CD4-positive, alpha-beta memory T cell (primary cell): Measurements from ENCODE around the gene GALNTL6. TPM values are rescaled to one million over a fixed set of nuclear protein-coding genes. Genes with fewer than 3 reads are reported as not detected.

Experiments
- CTCF ChIA-PET: fragments of 350-600 bp; sonication (Branson Sonifier 250); formaldehyde crosslinking; loops from one replicate; lab custom pipeline; 2021; ENCODE audit warnings: inconsistent platforms; ENCODE audit not compliant: partially characterized antibody; lab: Charles Lee
- POLR2A ChIA-PET: fragments of 350-600 bp; sonication (Branson Sonifier 250); formaldehyde crosslinking; loops from one replicate; lab custom pipeline; 2021; ENCODE audit not compliant: partially characterized antibody; lab: Charles Lee
- DNase-seq, 5 donors: peaks; one replicate each; pipeline versions ENCODE4 v3.0.0 to v3.0.0-alpha.2; 2020 to 2022; ENCODE audit warnings: mixed read lengths in 1 of 5
- H3K27ac ChIP-seq: one replicate; pipeline ENCODE4 v1.7.0; 2013; ENCODE audit warnings: low read depth, low read length
- H3K27me3 ChIP-seq: 2 replicates; pipeline ENCODE4 v1.7.0; 2013; ENCODE audit warnings: mild to moderate bottlenecking, low read length, moderate library complexity; ENCODE audit not compliant: insufficient read depth
- H3K36me3 ChIP-seq: 2 replicates; pipeline ENCODE4 v1.7.0; 2013; ENCODE audit warnings: mild to moderate bottlenecking, low read length, moderate library complexity; ENCODE audit not compliant: insufficient read depth
- H3K4me1 ChIP-seq: 2 replicates; pipeline ENCODE4 v1.7.0; 2013; ENCODE audit warnings: mild to moderate bottlenecking, low read length, moderate library complexity; ENCODE audit not compliant: insufficient read depth
- H3K4me3 ChIP-seq, 2 donors: one replicate each; pipeline ENCODE4 v1.7.0; 2013; ENCODE audit warnings: low read length in 2 of 2, mild to moderate bottlenecking in 1 of 2
- H3K9me3 ChIP-seq, 2 donors: one replicate each; pipeline ENCODE4 v1.7.0; 2013; ENCODE audit warnings: low read length in 2 of 2, control low read depth in 1 of 2; ENCODE audit not compliant: control insufficient read depth in 1 of 2
- H3K27ac Mint-ChIP-seq, 7 donors: one replicate each; pipeline ENCODE4 v1.8.0; 2020 to 2021; ENCODE audit warnings: mixed read lengths in 7 of 7, mild to moderate bottlenecking in 6 of 7, inconsistent platforms in 3 of 7, moderate library complexity in 3 of 7
- H3K27me3 Mint-ChIP-seq, 2 donors: one replicate each; pipeline ENCODE4 v1.8.0; 2020 to 2021; ENCODE audit warnings: mixed read lengths in 2 of 2
- H3K36me3 Mint-ChIP-seq, 2 donors: one replicate each; pipeline ENCODE4 v1.8.0; 2020 to 2021; ENCODE audit warnings: mixed read lengths in 2 of 2, inconsistent platforms in 1 of 2, mild to moderate bottlenecking in 1 of 2
- H3K4me1 Mint-ChIP-seq, 4 donors: one replicate each; pipeline ENCODE4 v1.8.0; 2020 to 2021; ENCODE audit warnings: mixed read lengths in 4 of 4, mild to moderate bottlenecking in 1 of 4
- H3K4me3 Mint-ChIP-seq, 8 donors: one replicate each; pipeline ENCODE4 v1.8.0; 2020 to 2021; ENCODE audit warnings: mixed read lengths in 8 of 8, mild to moderate bottlenecking in 7 of 8, moderate library complexity in 6 of 8, inconsistent platforms in 3 of 8
- H3K9me3 Mint-ChIP-seq, 8 donors: one replicate each; pipeline ENCODE4 v1.8.0; 2020 to 2021; ENCODE audit warnings: mixed read lengths in 8 of 8, mild to moderate bottlenecking in 5 of 8, inconsistent platforms in 3 of 8, moderate library complexity in 1 of 8
- intact Hi-C: fragments of 100-400 bp; cut with micrococcal nuclease; formaldehyde crosslinking; loops from one replicate; pipeline ENCODE4 v1.15.1; 2023
- polyA plus RNA-seq, 2 donors: library from polyadenylated mRNA; unstranded; fragments of 300-500 nt; fragmentation: Illumina TruSeq; gene quantifications; one replicate each; pipeline ENCODE4 v1.2.3, GENCODE V29; 2021
- total RNA-seq, 2 experiments: library from RNA; stranded (reverse); gene quantifications; one replicate each; pipeline ENCODE4 v1.2.3, GENCODE V29; 2021

The GALNTL6 gene
- total and polyA plus RNA-seq, 4 experiments from 2014 or later: not detected

DNA sequence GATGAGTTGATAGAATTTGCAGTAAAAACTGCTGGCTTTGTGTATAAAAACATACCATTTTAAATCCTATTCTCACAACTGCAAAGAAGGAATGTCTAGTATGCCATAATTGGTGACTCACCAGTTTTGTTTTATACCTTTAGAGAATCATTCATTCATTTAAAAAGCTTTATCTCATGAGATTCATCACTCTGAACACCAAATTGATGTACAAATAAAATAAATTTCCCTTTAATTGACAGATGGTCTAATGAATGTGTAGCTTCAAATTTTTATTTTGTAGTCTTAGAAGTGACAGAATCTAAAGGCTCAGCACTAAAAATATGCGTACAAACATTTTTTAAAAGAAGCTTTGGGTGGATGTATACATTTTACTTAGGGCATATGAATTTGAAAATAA lies 492.5 kb downstream of the GALNTL6 start:
- H3K4me1 ChIP-seq: no peaks in the 10 kb centered on the region
- Mint-ChIP-seq H3K4me1 (no peaks in the 10 kb centered on the region), H3K9me3 (peaks cover 0 to 22% (median 8%) of the 10 kb centered on the region in 8 donors), H3K27ac (no peak overlapping the region), H3K36me3 (no peaks in the 10 kb centered on the region), H3K27me3 (no peaks in the 10 kb centered on the region), H3K4me3 (no peak overlapping the region)
- no peak overlapping the region for H3K4me3 ChIP-seq
- no peaks in the 10 kb centered on the region for H3K27me3 ChIP-seq
- no peak for DNase-seq
- H3K9me3 ChIP-seq: no peaks in the 10 kb centered on the region
- no peak overlapping the region for H3K27ac ChIP-seq
- POLR2A ChIA-PET: no interaction called here
- H3K36me3 ChIP-seq: no peaks in the 10 kb centered on the region
- CTCF ChIA-PET: no interaction called here
- intact Hi-C loops: no loop called here

- no peaks in the 10 kb centered on the region for H3K4me1 Mint-ChIP-seq
- no peak overlapping the region for H3K27ac Mint-ChIP-seq
- Histone ChIP-seq H3K9me3 (no peaks in the 10 kb centered on the region), H3K27me3 (no peaks in the 10 kb centered on the region), H3K4me3 (no peak overlapping the region), H3K4me1 (no peaks in the 10 kb centered on the region), H3K27ac (no peak overlapping the region), H3K36me3 (no peaks in the 10 kb centered on the region)
- peaks cover 0 to 19% (median 5%) of the 10 kb centered on the region in 8 donors for H3K9me3 Mint-ChIP-seq
- CTCF ChIA-PET: no interaction called here
- DNase-seq: no peak
- POLR2A ChIA-PET: no interaction called here
- intact Hi-C loops: no loop called here
- no peak overlapping the region for H3K4me3 Mint-ChIP-seq
- no peaks in the 10 kb centered on the region for H3K27me3 Mint-ChIP-seq
- H3K36me3 Mint-ChIP-seq: no peaks in the 10 kb centered on the region
Observed at GRCh38 chr4:172308078-172308477, 494.9 kb downstream of the GALNTL6 start.

DNA sequence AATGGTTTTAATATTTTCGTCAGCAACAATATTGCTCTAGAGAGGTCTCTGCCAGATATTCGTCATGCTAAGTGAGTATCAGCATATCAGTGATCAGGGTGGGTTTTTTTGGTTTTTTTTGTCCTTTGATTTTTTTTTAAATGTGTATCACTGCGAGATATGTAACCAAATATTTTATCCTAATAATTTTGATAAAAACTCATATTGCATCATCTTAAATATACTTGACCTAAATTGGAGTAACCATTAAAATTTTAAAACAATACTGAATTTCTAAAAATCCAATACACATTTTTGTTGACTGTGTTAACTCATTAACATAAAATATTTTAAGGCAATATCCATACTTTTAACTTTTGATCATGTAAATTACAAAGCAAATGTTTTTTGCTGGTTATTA lies 498.5 kb downstream of the GALNTL6 start:
- ChIA-PET POLR2A (no interaction called here), CTCF (no interaction called here)
- no peak overlapping the region for H3K27ac Mint-ChIP-seq

GRCh38 chr4:172323288-172323687 lies 510.1 kb downstream of the GALNTL6 start:
- ChIA-PET POLR2A (no interaction called here), CTCF (no interaction called here)
- H3K4me1 ChIP-seq: no peaks in the 10 kb centered on the region
- Mint-ChIP-seq H3K27ac (no peak overlapping the region), H3K9me3 (peaks cover 0 to 10% (median 3%) of the 10 kb centered on the region in 8 donors), H3K36me3 (no peaks in the 10 kb centered on the region), H3K4me3 (no peak overlapping the region), H3K4me1 (no peaks in the 10 kb centered on the region), H3K27me3 (no peaks in the 10 kb centered on the region)
- no peaks in the 10 kb centered on the region for H3K9me3 ChIP-seq
- H3K36me3 ChIP-seq: no peaks in the 10 kb centered on the region
- no peaks in the 10 kb centered on the region for H3K27me3 ChIP-seq
- no peak for DNase-seq
- no peak overlapping the region for H3K4me3 ChIP-seq
- no peak overlapping the region for H3K27ac ChIP-seq
- intact Hi-C loops: no loop called here

More for the DNA sequence above, 498.5 kb downstream of the GALNTL6 start:
- Histone ChIP-seq H3K9me3 (no peaks in the 10 kb centered on the region), H3K4me1 (no peaks in the 10 kb centered on the region), H3K36me3 (no peaks in the 10 kb centered on the region), H3K27ac (no peak overlapping the region), H3K4me3 (no peak overlapping the region), H3K27me3 (no peaks in the 10 kb centered on the region)
- no peaks in the 10 kb centered on the region for H3K36me3 Mint-ChIP-seq
- no peaks in the 10 kb centered on the region for H3K4me1 Mint-ChIP-seq
- H3K4me3 Mint-ChIP-seq: no peak overlapping the region
- intact Hi-C loops: no loop called here
- no peaks in the 10 kb centered on the region for H3K27me3 Mint-ChIP-seq
- DNase-seq: no peak
- H3K9me3 Mint-ChIP-seq: peaks cover 0 to 22% (median 1%) of the 10 kb centered on the region in 8 donors

GRCh38 chr4:172344308-172344938 lies 531.2 kb downstream of the GALNTL6 start:
- Histone ChIP-seq H3K4me3 (no peak overlapping the region), H3K9me3 (no peaks in the 10 kb centered on the region), H3K27me3 (no peaks in the 10 kb centered on the region), H3K4me1 (no peaks in the 10 kb centered on the region), H3K27ac (no peak overlapping the region), H3K36me3 (no peaks in the 10 kb centered on the region)
- POLR2A ChIA-PET: no interaction called here
- H3K4me3 Mint-ChIP-seq: no peak overlapping the region
- no peak overlapping the region for H3K27ac Mint-ChIP-seq
- no peaks in the 10 kb centered on the region for H3K4me1 Mint-ChIP-seq
- DNase-seq: no peak
- H3K27me3 Mint-ChIP-seq: no peaks in the 10 kb centered on the region
- H3K9me3 Mint-ChIP-seq: peaks cover 0 to 9% (median 7%) of the 10 kb centered on the region in 8 donors
- H3K36me3 Mint-ChIP-seq: no peaks in the 10 kb centered on the region
- CTCF ChIA-PET: no interaction called here
- intact Hi-C loops: no loop called here

- Mint-ChIP-seq H3K9me3 (peaks cover 0 to 5% (median 0%) of the 10 kb centered on the region in 8 donors), H3K27me3 (no peaks in the 10 kb centered on the region), H3K4me3 (no peak overlapping the region), H3K4me1 (no peaks in the 10 kb centered on the region), H3K36me3 (no peaks in the 10 kb centered on the region), H3K27ac (no peak overlapping the region)
- Histone ChIP-seq H3K4me3 (no peak overlapping the region), H3K27me3 (no peaks in the 10 kb centered on the region), H3K36me3 (no peaks in the 10 kb centered on the region), H3K9me3 (no peaks in the 10 kb centered on the region), H3K4me1 (no peaks in the 10 kb centered on the region), H3K27ac (no peak overlapping the region)
- POLR2A ChIA-PET: no interaction called here
- intact Hi-C loops: no loop called here
- no peak for DNase-seq
- CTCF ChIA-PET: no interaction called here
Observed at GRCh38 chr4:172348426-172348825, 535.2 kb downstream of the GALNTL6 start.

- DNase-seq: no peak
- Histone ChIP-seq H3K27me3 (no peaks in the 10 kb centered on the region), H3K9me3 (no peaks in the 10 kb centered on the region), H3K4me1 (no peaks in the 10 kb centered on the region), H3K36me3 (no peaks in the 10 kb centered on the region), H3K4me3 (no peak overlapping the region), H3K27ac (no peak overlapping the region)
- Mint-ChIP-seq H3K4me3 (no peak overlapping the region), H3K9me3 (peaks cover 0 to 2% (median 0%) of the 10 kb centered on the region in 8 donors), H3K27ac (no peak overlapping the region), H3K27me3 (no peaks in the 10 kb centered on the region), H3K36me3 (no peaks in the 10 kb centered on the region), H3K4me1 (no peaks in the 10 kb centered on the region)
- ChIA-PET POLR2A (no interaction called here), CTCF (no interaction called here)
- intact Hi-C loops: no loop called here
Observed at GRCh38 chr4:172352356-172352755, 539.2 kb downstream of the GALNTL6 start.
